Bronchial epithelial cell (primary cell): Measurements from ENCODE around the gene TMC8. TPM values are rescaled to one million over a fixed set of nuclear protein-coding genes. Genes with fewer than 3 reads are reported as not detected.
"Not testable (repeated sequence)": the region's sequence is repeated elsewhere in the genome, so short reads cannot be mapped to it uniquely, and the experiment has no call there.

Experiments
- DNase-seq: peaks from one replicate; pipeline ENCODE4 v3.0.0-alpha.2; 2010; ENCODE audit warnings: low read depth
- FAIRE-seq: peaks from 2 replicates; lab custom pipeline; 2011; peaks lifted over from hg19 to GRCh38; lab: Jason Lieb, UNC
- H3K27me3 ChIP-seq: 2 replicates; pipeline ENCODE4 v1.5.1; 2011; ENCODE audit warnings: low read length; ENCODE audit not compliant: control insufficient read depth, insufficient read depth
- H3K36me3 ChIP-seq: 2 replicates; pipeline ENCODE4 v1.5.1; 2011; ENCODE audit warnings: low read length; ENCODE audit not compliant: control insufficient read depth, insufficient read depth
- H3K4me3 ChIP-seq: 2 replicates; pipeline ENCODE4 v1.5.1; 2011; ENCODE audit warnings: mild to moderate bottlenecking, low read depth, low read length, control low read depth
- total RNA-seq: library from RNA; depleted of rRNA; stranded (reverse); fragments of >200 nt; gene quantifications from 2 replicates; pipeline ENCODE4 v1.2.1, GENCODE V29; 2014
- TF ChIP-seq, protein P1 (sequence below): IDR thresholded peaks from 2 replicates; pipeline ENCODE4 v1.5.1; 2011; ENCODE audit warnings: mild to moderate bottlenecking, moderate library complexity, low read length, control low read depth, inconsistent platforms; ENCODE audit not compliant: insufficient read depth, severe bottlenecking

Gene TMC8, protein sequence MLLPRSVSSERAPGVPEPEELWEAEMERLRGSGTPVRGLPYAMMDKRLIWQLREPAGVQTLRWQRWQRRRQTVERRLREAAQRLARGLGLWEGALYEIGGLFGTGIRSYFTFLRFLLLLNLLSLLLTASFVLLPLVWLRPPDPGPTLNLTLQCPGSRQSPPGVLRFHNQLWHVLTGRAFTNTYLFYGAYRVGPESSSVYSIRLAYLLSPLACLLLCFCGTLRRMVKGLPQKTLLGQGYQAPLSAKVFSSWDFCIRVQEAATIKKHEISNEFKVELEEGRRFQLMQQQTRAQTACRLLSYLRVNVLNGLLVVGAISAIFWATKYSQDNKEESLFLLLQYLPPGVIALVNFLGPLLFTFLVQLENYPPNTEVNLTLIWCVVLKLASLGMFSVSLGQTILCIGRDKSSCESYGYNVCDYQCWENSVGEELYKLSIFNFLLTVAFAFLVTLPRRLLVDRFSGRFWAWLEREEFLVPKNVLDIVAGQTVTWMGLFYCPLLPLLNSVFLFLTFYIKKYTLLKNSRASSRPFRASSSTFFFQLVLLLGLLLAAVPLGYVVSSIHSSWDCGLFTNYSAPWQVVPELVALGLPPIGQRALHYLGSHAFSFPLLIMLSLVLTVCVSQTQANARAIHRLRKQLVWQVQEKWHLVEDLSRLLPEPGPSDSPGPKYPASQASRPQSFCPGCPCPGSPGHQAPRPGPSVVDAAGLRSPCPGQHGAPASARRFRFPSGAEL
- total RNA-seq = under 0.01 TPM in 1 of 2 replicates, not detected in the other

GRCh38 chr17:78130437-78131101, at the start of gene TMC8:
TMC8 (plus strand) TSS chr17:78130771; CDS start chr17:78131589, 818 bp downstream.
- Histone ChIP-seq H3K4me3 (peak within 1 kb of the TSS; percentile 38), H3K27me3 (no peaks in the 10 kb centered on the region), H3K36me3 (peaks cover 2% of the 10 kb centered on the region)
- no peak for FAIRE-seq
- TF ChIP-seq, protein P1, sequence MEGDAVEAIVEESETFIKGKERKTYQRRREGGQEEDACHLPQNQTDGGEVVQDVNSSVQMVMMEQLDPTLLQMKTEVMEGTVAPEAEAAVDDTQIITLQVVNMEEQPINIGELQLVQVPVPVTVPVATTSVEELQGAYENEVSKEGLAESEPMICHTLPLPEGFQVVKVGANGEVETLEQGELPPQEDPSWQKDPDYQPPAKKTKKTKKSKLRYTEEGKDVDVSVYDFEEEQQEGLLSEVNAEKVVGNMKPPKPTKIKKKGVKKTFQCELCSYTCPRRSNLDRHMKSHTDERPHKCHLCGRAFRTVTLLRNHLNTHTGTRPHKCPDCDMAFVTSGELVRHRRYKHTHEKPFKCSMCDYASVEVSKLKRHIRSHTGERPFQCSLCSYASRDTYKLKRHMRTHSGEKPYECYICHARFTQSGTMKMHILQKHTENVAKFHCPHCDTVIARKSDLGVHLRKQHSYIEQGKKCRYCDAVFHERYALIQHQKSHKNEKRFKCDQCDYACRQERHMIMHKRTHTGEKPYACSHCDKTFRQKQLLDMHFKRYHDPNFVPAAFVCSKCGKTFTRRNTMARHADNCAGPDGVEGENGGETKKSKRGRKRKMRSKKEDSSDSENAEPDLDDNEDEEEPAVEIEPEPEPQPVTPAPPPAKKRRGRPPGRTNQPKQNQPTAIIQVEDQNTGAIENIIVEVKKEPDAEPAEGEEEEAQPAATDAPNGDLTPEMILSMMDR = no peak
- no peak for DNase-seq

GRCh38 chr17:78081551-78081950, 49.0 kb upstream of the TMC8 start:
- FAIRE-seq (no peak), DNase-seq (no peak)
- H3K4me3 ChIP-seq = no peak overlapping the region
- no peaks in the 10 kb centered on the region for H3K27me3 ChIP-seq
- TF ChIP-seq, protein P1 = no peak
- no peaks in the 10 kb centered on the region for H3K36me3 ChIP-seq

DNA sequence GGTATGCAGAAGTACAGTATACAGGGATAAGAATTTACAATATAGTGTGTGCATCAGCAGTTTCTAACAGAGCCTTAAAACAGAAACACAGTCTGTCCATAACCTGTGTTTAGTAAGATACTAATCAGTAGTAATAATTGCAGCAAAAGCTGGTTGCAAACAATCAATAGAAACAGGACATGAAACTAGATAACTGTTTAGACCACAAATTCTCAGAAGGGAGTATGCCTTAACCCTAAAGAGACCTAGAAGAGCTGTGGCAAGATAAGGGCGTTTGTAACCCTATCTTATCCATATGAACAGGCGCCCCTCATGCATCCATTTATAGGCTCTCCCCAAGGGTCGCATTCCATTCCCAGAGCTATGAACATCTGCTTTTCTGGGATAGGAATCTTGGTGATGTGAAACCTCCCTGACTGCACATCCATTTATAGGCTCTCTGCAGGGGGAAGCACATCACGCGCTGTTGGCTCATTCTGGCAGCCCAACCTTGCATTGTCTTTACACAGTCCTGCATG, 48.2 kb upstream of the TMC8 start:
- not testable (repeated sequence) for H3K4me3 ChIP-seq, H3K36me3 ChIP-seq, H3K27me3 ChIP-seq, FAIRE-seq, DNase-seq

- H3K36me3 ChIP-seq = peaks cover 1% of the 10 kb centered on the region
- H3K4me3 ChIP-seq = no peak overlapping the region
- TF ChIP-seq, protein P1 = no peak
- H3K27me3 ChIP-seq = no peaks in the 10 kb centered on the region
- peak; percentile 20 for DNase-seq
- no peak for FAIRE-seq
Observed at GRCh38 chr17:78082988-78083387, 47.6 kb upstream of the TMC8 start.

- Histone ChIP-seq H3K4me3 (no peak overlapping the region), H3K27me3 (no peaks in the 10 kb centered on the region), H3K36me3 (peaks cover 1% of the 10 kb centered on the region)
- FAIRE-seq (no peak), DNase-seq (no peak)
- TF ChIP-seq, protein P1 = no peak
Observed at GRCh38 chr17:78086740-78087139, 43.8 kb upstream of the TMC8 start.
